GM21717 (cell line): Measurements from ENCODE around the gene TMEM163.
A peak's percentile ranks its signal among the peaks of the same experiment; 100 is the strongest.

Experiments
- ATAC-seq: cut with Tn5 transposase; IDR thresholded peaks from one replicate; pipeline ENCODE4 v1.9.1; 2021; ENCODE audit warnings: mild to moderate bottlenecking, moderate library complexity; ENCODE audit not compliant: unreplicated experiment

Gene TMEM163

GRCh38 chr2:134461511-134461910 is 257.3 kb downstream of the TMEM163 start:
- no peak for ATAC-seq

GRCh38 chr2:134460583-134460998 is 258.2 kb downstream of the TMEM163 start:
- peak; percentile 86 for ATAC-seq

GRCh38 chr2:134459706-134460406 is 258.9 kb downstream of the TMEM163 start:
- no peak for ATAC-seq

- no peak for ATAC-seq
Observed at GRCh38 chr2:134458950-134459349, 259.9 kb downstream of the TMEM163 start.

- ATAC-seq: no peak
Observed at GRCh38 chr2:134458473-134458853, 260.3 kb downstream of the TMEM163 start.

GRCh38 chr2:134457765-134458472 is 260.9 kb downstream of the TMEM163 start:
- ATAC-seq: no peak

- ATAC-seq: no peak
Observed at GRCh38 chr2:134457353-134457752, 261.4 kb downstream of the TMEM163 start.

- ATAC-seq: no peak
Observed at GRCh38 chr2:134455426-134455825, 263.4 kb downstream of the TMEM163 start.

- no peak for ATAC-seq
Observed at GRCh38 chr2:134454931-134455330, 263.9 kb downstream of the TMEM163 start.

- no peak for ATAC-seq
Observed at GRCh38 chr2:134454426-134454825, 264.4 kb downstream of the TMEM163 start.

GRCh38 chr2:134453973-134454372 is 264.8 kb downstream of the TMEM163 start:
- no peak for ATAC-seq

GRCh38 chr2:134453476-134453875 is 265.3 kb downstream of the TMEM163 start:
- no peak for ATAC-seq

- no peak for ATAC-seq
Observed at GRCh38 chr2:134452042-134452733, 266.6 kb downstream of the TMEM163 start.

- no peak for ATAC-seq
Observed at GRCh38 chr2:134451347-134451630, 267.5 kb downstream of the TMEM163 start.

- ATAC-seq: no peak
Observed at GRCh38 chr2:134449751-134450513, 268.9 kb downstream of the TMEM163 start.

GRCh38 chr2:134449157-134449556 is 269.6 kb downstream of the TMEM163 start:
- no peak for ATAC-seq

- ATAC-seq: no peak
Observed at GRCh38 chr2:134448650-134449049, 270.1 kb downstream of the TMEM163 start.

GRCh38 chr2:134447669-134448068 is 271.1 kb downstream of the TMEM163 start:
- ATAC-seq: no peak

- ATAC-seq: no peak
Observed at GRCh38 chr2:134446383-134447017, 272.3 kb downstream of the TMEM163 start.

- ATAC-seq: no peak
Observed at GRCh38 chr2:134445985-134446382, 272.8 kb downstream of the TMEM163 start.

GRCh38 chr2:134445116-134445515 is 273.7 kb downstream of the TMEM163 start:
- ATAC-seq: no peak
